ENCODE results near the gene TEX13C.

DNA sequence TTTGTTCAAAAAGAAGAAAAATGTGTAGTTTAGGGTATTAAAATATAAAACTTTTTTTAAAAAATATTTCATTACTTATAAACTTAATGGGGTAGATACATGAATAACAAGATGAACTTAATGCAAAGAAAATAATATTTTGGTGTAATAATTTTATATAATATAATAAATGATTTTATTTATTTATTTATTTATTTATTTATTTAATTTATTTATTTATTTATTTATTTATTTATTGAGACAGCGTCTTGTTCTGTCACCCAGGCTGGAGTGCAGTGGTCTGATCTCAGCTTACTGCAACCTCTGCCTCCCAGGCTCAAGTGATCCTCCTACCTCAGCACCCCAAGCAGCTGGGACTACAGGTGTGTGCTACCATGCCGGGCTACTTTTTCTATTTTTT is 20.8 kb upstream of the TEX13C start:
- TF ChIP-seq, protein P1, sequence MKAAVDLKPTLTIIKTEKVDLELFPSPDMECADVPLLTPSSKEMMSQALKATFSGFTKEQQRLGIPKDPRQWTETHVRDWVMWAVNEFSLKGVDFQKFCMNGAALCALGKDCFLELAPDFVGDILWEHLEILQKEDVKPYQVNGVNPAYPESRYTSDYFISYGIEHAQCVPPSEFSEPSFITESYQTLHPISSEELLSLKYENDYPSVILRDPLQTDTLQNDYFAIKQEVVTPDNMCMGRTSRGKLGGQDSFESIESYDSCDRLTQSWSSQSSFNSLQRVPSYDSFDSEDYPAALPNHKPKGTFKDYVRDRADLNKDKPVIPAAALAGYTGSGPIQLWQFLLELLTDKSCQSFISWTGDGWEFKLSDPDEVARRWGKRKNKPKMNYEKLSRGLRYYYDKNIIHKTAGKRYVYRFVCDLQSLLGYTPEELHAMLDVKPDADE (CRISPR knock-in tag; IDR thresholded peaks at IDR 0.05) = no peak
- TF ChIP-seq SOX6 (IDR thresholded peaks at IDR 0.05) (no peak), SOX6 (CRISPR knock-in tag; IDR thresholded peaks at IDR 0.05) (no peak)

Data from HepG2 (cell line).